Fibroblast of lung (primary cell): ENCODE data around the gene KCNIP4.

Experiments
- EZH2 ChIP-seq: IDR thresholded peaks from 2 replicates; pipeline ENCODE4 v1.5.1; 2012; ENCODE audit warnings: low read length, control low read depth, mild to moderate bottlenecking; ENCODE audit errors: missing control alignments
- TF ChIP-seq, protein P1 (sequence below), 2 donors: IDR thresholded peaks in 1 of 2; conservative IDR thresholded peaks in 1 of 2; 1 replicate in 1 of 2; 2 replicates in 1 of 2; pipeline ENCODE4 v1.5.1; 2011 to 2012; ENCODE audit warnings: low read length in 2 of 2, control low read depth in 1 of 2, inconsistent platforms in 1 of 2, low read depth in 1 of 2, mild to moderate bottlenecking in 1 of 2

DNA sequence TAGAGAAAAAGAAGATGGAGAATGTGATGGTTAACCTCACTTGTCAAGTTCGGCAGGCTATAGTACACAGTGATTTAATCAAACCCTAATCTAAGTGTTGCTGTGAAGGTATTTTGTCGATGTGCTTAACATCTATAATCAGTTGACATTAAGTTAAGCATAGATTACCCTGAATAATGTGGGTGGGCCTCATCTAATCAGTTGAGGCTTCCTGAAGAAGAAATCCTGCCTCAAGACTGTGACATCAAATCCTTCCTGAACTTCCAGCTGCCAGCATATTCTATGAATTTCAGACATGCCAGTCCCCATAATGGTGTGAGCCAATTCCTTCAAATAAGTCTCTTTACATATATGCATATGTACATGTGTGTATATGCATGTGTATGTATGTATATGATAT, 1066.9 kb downstream of the KCNIP4 start:
- TF ChIP-seq, protein P1, sequence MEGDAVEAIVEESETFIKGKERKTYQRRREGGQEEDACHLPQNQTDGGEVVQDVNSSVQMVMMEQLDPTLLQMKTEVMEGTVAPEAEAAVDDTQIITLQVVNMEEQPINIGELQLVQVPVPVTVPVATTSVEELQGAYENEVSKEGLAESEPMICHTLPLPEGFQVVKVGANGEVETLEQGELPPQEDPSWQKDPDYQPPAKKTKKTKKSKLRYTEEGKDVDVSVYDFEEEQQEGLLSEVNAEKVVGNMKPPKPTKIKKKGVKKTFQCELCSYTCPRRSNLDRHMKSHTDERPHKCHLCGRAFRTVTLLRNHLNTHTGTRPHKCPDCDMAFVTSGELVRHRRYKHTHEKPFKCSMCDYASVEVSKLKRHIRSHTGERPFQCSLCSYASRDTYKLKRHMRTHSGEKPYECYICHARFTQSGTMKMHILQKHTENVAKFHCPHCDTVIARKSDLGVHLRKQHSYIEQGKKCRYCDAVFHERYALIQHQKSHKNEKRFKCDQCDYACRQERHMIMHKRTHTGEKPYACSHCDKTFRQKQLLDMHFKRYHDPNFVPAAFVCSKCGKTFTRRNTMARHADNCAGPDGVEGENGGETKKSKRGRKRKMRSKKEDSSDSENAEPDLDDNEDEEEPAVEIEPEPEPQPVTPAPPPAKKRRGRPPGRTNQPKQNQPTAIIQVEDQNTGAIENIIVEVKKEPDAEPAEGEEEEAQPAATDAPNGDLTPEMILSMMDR (conservative IDR thresholded peaks at IDR 0.05 in 1 of 2, IDR thresholded peaks at IDR 0.05 in 1 of 2; ENCODE audit: low read depth in 1 of 2, low read length in 2 of 2): no peak
- no peak for TF ChIP-seq EZH2
